ENCODE data around the gene TIGD4.
A peak's percentile ranks its signal among the peaks of the same experiment; 100 is the strongest.

TIGD4 gene

GRCh38 chr4:152779513-152780266, at the start of gene TIGD4, which contains the start of gene ARFIP1:
Gene TIGD4 (minus strand): TSS chr4:152779730. CDS start chr4:152771004, 8,726 bp downstream.
Gene ARFIP1 (plus strand): TSS chr4:152779954. CDS start chr4:152829634, 49,680 bp downstream.
- H3K27ac Mint-ChIP-seq: peak within 1 kb of the TSS; percentile 94
- H3K4me3 Mint-ChIP-seq: peak within 1 kb of the TSS; percentile 99
- H3K27me3 Mint-ChIP-seq: no peaks in the 10 kb centered on the region
- H3K36me3 Mint-ChIP-seq: no peaks in the 10 kb centered on the region
- H3K4me1 Mint-ChIP-seq: peaks cover 46% of the 10 kb centered on the region
- no peaks in the 10 kb centered on the region for H3K9me3 Mint-ChIP-seq

- H3K27me3 Mint-ChIP-seq: no peaks in the 10 kb centered on the region
- no peak overlapping the region for H3K27ac Mint-ChIP-seq
Measured at GRCh38 chr4:152828122-152828521, 48.6 kb upstream of the TIGD4 start.

GRCh38 chr4:152825336-152825735, 45.8 kb upstream of the TIGD4 start:
- Mint-ChIP-seq H3K4me3 (no peak overlapping the region), H3K27ac (no peak overlapping the region), H3K4me1 (no peaks in the 10 kb centered on the region), H3K36me3 (peaks cover 17% of the 10 kb centered on the region), H3K9me3 (peaks cover 18% of the 10 kb centered on the region), H3K27me3 (no peaks in the 10 kb centered on the region)

More at GRCh38 chr4:152828122-152828521, 48.6 kb upstream of the TIGD4 start:
- Mint-ChIP-seq H3K4me1 (no peaks in the 10 kb centered on the region), H3K9me3 (peaks cover 13% of the 10 kb centered on the region), H3K4me3 (no peak overlapping the region), H3K36me3 (peaks cover 25% of the 10 kb centered on the region)

GRCh38 chr4:152824561-152824960, 45.0 kb upstream of the TIGD4 start:
- Mint-ChIP-seq H3K4me3 (no peak overlapping the region), H3K27ac (no peak overlapping the region), H3K9me3 (peaks cover 17% of the 10 kb centered on the region), H3K27me3 (no peaks in the 10 kb centered on the region), H3K36me3 (peaks cover 17% of the 10 kb centered on the region), H3K4me1 (no peaks in the 10 kb centered on the region)

- peaks cover 18% of the 10 kb centered on the region for H3K36me3 Mint-ChIP-seq
- peaks cover 6% of the 10 kb centered on the region for H3K4me1 Mint-ChIP-seq
- no peak overlapping the region for H3K4me3 Mint-ChIP-seq
- no peaks in the 10 kb centered on the region for H3K27me3 Mint-ChIP-seq
- peaks cover 10% of the 10 kb centered on the region for H3K9me3 Mint-ChIP-seq
- no peak overlapping the region for H3K27ac Mint-ChIP-seq
Measured at GRCh38 chr4:152822323-152822722, 42.8 kb upstream of the TIGD4 start.

GRCh38 chr4:152820073-152820472, 40.5 kb upstream of the TIGD4 start:
- H3K4me1 Mint-ChIP-seq: peaks cover 18% of the 10 kb centered on the region
- H3K27me3 Mint-ChIP-seq: no peaks in the 10 kb centered on the region
- no peak overlapping the region for H3K27ac Mint-ChIP-seq
- H3K4me3 Mint-ChIP-seq: no peak overlapping the region
- H3K36me3 Mint-ChIP-seq: peaks cover 30% of the 10 kb centered on the region
- H3K9me3 Mint-ChIP-seq: peaks cover 26% of the 10 kb centered on the region

GRCh38 chr4:152819026-152819645, 39.6 kb upstream of the TIGD4 start:
- H3K27me3 Mint-ChIP-seq: no peaks in the 10 kb centered on the region
- peaks cover 37% of the 10 kb centered on the region for H3K36me3 Mint-ChIP-seq
- no peak overlapping the region for H3K4me3 Mint-ChIP-seq
- peaks cover 28% of the 10 kb centered on the region for H3K9me3 Mint-ChIP-seq
- no peak overlapping the region for H3K27ac Mint-ChIP-seq
- H3K4me1 Mint-ChIP-seq: peaks cover 18% of the 10 kb centered on the region

- H3K27ac Mint-ChIP-seq: no peak overlapping the region
- H3K27me3 Mint-ChIP-seq: no peaks in the 10 kb centered on the region
- H3K9me3 Mint-ChIP-seq: peaks cover 42% of the 10 kb centered on the region
- H3K36me3 Mint-ChIP-seq: peaks cover 51% of the 10 kb centered on the region
- H3K4me1 Mint-ChIP-seq: peaks cover 18% of the 10 kb centered on the region
- no peak overlapping the region for H3K4me3 Mint-ChIP-seq
Measured at GRCh38 chr4:152817331-152817730, 37.8 kb upstream of the TIGD4 start.

GRCh38 chr4:152815078-152815477, 35.5 kb upstream of the TIGD4 start:
- Mint-ChIP-seq H3K36me3 (peaks cover 62% of the 10 kb centered on the region), H3K9me3 (peaks cover 53% of the 10 kb centered on the region), H3K4me3 (no peak overlapping the region), H3K27me3 (no peaks in the 10 kb centered on the region), H3K4me1 (peaks cover 18% of the 10 kb centered on the region), H3K27ac (no peak overlapping the region)

GRCh38 chr4:152810715-152811287, 31.3 kb upstream of the TIGD4 start:
- H3K4me3 Mint-ChIP-seq: no peak overlapping the region
- no peaks in the 10 kb centered on the region for H3K27me3 Mint-ChIP-seq
- H3K36me3 Mint-ChIP-seq: peaks cover 49% of the 10 kb centered on the region
- H3K27ac Mint-ChIP-seq: no peak overlapping the region
- peaks cover 41% of the 10 kb centered on the region for H3K9me3 Mint-ChIP-seq
- H3K4me1 Mint-ChIP-seq: peaks cover 17% of the 10 kb centered on the region

GRCh38 chr4:152808670-152809069, 29.1 kb upstream of the TIGD4 start:
- H3K27ac Mint-ChIP-seq: no peak overlapping the region
- H3K4me3 Mint-ChIP-seq: no peak overlapping the region
- no peaks in the 10 kb centered on the region for H3K27me3 Mint-ChIP-seq
- peaks cover 17% of the 10 kb centered on the region for H3K4me1 Mint-ChIP-seq
- peaks cover 25% of the 10 kb centered on the region for H3K9me3 Mint-ChIP-seq
- peaks cover 33% of the 10 kb centered on the region for H3K36me3 Mint-ChIP-seq

GRCh38 chr4:152807294-152807829, 27.8 kb upstream of the TIGD4 start:
- Mint-ChIP-seq H3K27ac (peak overlapping the region; percentile 14), H3K4me1 (peaks cover 17% of the 10 kb centered on the region), H3K36me3 (peaks cover 23% of the 10 kb centered on the region), H3K9me3 (peaks cover 16% of the 10 kb centered on the region), H3K27me3 (no peaks in the 10 kb centered on the region), H3K4me3 (no peak overlapping the region)

GRCh38 chr4:152806501-152807125, 27.1 kb upstream of the TIGD4 start:
- H3K27me3 Mint-ChIP-seq: no peaks in the 10 kb centered on the region
- peaks cover 17% of the 10 kb centered on the region for H3K36me3 Mint-ChIP-seq
- H3K4me3 Mint-ChIP-seq: no peak overlapping the region
- no peak overlapping the region for H3K27ac Mint-ChIP-seq
- peaks cover 17% of the 10 kb centered on the region for H3K4me1 Mint-ChIP-seq
- peaks cover 9% of the 10 kb centered on the region for H3K9me3 Mint-ChIP-seq

GRCh38 chr4:152805818-152806217, 26.3 kb upstream of the TIGD4 start:
- Mint-ChIP-seq H3K27ac (no peak overlapping the region), H3K4me3 (no peak overlapping the region), H3K9me3 (peaks cover under 1% of the 10 kb centered on the region), H3K4me1 (peaks cover 20% of the 10 kb centered on the region), H3K27me3 (no peaks in the 10 kb centered on the region), H3K36me3 (peaks cover 10% of the 10 kb centered on the region)

- Mint-ChIP-seq H3K27ac (no peak overlapping the region), H3K36me3 (peaks cover 6% of the 10 kb centered on the region), H3K9me3 (no peaks in the 10 kb centered on the region), H3K27me3 (no peaks in the 10 kb centered on the region), H3K4me3 (no peak overlapping the region), H3K4me1 (peaks cover 20% of the 10 kb centered on the region)
Measured at GRCh38 chr4:152805071-152805650, 25.6 kb upstream of the TIGD4 start.

Measured in activated naive CD4-positive, alpha-beta T cell treated with anti-CD3 and anti-CD28 coated beads, Interleukin-2, amount 50 U/mL, for 24 hours (primary cell).